ENCODE results near the gene JSRP1.

- TF ChIP-seq ZNF785 (tag by site-specific recombination; IDR thresholded peaks at IDR 0.05) (no peak), CTCF (tag by site-specific recombination; IDR thresholded peaks at IDR 0.05) (no peak), ZNF132 (tag by site-specific recombination; IDR thresholded peaks at IDR 0.05; ENCODE audit: borderline replicate concordance) (no peak), SP2 (tag by site-specific recombination; IDR thresholded peaks at IDR 0.05) (no peak), ZNF146 (tag by site-specific recombination; IDR thresholded peaks at IDR 0.05) (no peak), ZNF629 (tag by site-specific recombination; IDR thresholded peaks at IDR 0.05) (no peak), YY1 (tag by site-specific recombination; IDR thresholded peaks at IDR 0.05) (no peak), TCF7L2 (IDR thresholded peaks at IDR 0.05; ENCODE audit: borderline replicate concordance, low read depth, low read length) (no peak), GLI4 (tag by site-specific recombination; IDR thresholded peaks at IDR 0.05) (no peak), ZNF510 (tag by site-specific recombination; IDR thresholded peaks at IDR 0.05; ENCODE audit: insufficient replicate concordance) (no peak), ZNF580 (tag by site-specific recombination; IDR thresholded peaks at IDR 0.05) (no peak)
- TF ChIP-seq, protein P1, sequence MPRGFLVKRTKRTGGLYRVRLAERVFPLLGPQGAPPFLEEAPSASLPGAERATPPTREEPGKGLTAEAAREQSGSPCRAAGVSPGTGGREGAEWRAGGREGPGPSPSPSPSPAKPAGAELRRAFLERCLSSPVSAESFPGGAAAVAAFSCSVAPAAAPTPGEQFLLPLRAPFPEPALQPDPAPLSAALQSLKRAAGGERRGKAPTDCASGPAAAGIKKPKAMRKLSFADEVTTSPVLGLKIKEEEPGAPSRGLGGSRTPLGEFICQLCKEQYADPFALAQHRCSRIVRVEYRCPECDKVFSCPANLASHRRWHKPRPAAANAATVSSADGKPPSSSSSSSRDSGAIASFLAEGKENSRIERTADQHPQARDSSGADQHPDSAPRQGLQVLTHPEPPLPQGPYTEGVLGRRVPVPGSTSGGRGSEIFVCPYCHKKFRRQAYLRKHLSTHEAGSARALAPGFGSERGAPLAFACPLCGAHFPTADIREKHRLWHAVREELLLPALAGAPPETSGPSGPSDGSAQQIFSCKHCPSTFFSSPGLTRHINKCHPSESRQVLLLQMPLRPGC (tag by site-specific recombination; IDR thresholded peaks at IDR 0.05), result no peak
- TF ChIP-seq, protein P2, sequence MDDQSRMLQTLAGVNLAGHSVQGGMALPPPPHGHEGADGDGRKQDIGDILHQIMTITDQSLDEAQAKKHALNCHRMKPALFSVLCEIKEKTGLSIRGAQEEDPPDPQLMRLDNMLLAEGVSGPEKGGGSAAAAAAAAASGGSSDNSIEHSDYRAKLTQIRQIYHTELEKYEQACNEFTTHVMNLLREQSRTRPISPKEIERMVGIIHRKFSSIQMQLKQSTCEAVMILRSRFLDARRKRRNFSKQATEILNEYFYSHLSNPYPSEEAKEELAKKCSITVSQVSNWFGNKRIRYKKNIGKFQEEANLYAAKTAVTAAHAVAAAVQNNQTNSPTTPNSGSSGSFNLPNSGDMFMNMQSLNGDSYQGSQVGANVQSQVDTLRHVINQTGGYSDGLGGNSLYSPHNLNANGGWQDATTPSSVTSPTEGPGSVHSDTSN (CRISPR knock-in tag; IDR thresholded peaks at IDR 0.05), result no peak
- TF ChIP-seq, protein P3, sequence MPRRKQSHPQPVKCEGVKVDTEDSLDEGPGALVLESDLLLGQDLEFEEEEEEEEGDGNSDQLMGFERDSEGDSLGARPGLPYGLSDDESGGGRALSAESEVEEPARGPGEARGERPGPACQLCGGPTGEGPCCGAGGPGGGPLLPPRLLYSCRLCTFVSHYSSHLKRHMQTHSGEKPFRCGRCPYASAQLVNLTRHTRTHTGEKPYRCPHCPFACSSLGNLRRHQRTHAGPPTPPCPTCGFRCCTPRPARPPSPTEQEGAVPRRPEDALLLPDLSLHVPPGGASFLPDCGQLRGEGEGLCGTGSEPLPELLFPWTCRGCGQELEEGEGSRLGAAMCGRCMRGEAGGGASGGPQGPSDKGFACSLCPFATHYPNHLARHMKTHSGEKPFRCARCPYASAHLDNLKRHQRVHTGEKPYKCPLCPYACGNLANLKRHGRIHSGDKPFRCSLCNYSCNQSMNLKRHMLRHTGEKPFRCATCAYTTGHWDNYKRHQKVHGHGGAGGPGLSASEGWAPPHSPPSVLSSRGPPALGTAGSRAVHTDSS (tag by site-specific recombination; IDR thresholded peaks at IDR 0.05), result no peak
Observed at GRCh38 chr19:2233601-2234280, 22.5 kb downstream of the JSRP1 start.

Measured in HEK293 (cell line).